GM19023 (cell line): ENCODE data around the gene ERP44.
"Not testable (repeated sequence)": the region's sequence is repeated elsewhere in the genome, so short reads cannot be mapped to it uniquely, and the experiment has no call there.

Experiments
- ATAC-seq: cut with Tn5 transposase; IDR thresholded peaks from one replicate; pipeline ENCODE4 v1.9.1; 2021; ENCODE audit warnings: mild to moderate bottlenecking, moderate library complexity; ENCODE audit not compliant: unreplicated experiment

Gene ERP44

DNA sequence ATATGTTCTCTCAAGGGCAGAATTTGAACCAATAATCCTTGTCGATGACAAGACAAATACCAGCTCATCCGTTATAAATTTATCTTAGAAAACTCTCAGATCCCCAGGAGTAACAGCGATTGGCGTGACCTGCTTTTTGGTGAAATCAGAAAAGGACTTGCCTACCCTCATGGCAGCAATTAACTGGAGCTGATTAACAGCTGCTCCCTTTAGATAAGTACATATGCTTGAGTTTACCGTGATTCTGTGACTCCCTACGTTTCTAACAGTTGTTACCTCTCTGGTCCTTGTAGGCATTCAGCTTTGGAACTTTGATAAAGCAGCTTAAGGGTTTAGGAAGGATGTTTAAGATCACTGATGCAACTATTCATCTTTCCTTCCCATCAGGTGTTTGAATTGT lies 2.8 kb upstream of the ERP44 start:
- ATAC-seq = no peak

DNA sequence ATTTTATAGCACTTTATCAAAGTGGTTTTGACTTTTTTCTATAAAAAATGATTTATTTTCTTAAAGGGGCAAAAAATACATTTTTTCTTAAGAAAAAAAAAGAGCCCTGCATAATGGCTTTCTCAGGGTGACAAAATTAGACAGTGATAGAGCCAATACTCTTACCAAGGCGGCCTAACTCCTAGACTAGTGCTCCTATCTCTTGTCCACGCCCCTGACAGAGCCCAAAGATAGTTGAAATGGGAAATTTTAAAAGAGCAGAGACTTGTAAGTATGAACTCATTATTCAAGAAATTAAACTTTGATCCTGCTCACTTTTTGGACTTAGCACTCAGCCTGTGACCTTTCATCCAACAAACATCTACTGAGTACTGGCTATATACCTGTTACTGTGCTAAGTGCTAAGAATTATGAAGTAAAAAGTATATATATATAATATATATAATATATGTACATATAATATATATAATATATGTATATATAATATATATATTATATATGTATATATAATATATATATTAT lies 1.4 kb upstream of the ERP44 start:
- ATAC-seq = no peak

DNA sequence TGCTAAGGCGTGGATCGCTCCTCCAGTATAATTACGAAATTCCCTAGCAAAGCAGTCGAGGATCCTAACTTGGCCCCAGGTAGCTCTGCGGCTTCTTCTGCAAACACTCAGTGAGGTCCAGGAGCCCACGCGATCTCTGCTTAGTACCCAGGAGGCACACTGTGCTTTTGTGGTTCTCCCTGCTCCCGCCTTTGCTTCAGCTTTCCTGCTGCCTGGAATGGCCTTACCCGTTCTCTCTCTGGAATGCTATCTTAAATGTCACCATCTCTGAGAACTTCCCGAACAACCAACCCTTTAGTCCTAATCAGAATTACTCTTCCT lies 882 bp upstream of the ERP44 start:
- no peak for ATAC-seq

DNA sequence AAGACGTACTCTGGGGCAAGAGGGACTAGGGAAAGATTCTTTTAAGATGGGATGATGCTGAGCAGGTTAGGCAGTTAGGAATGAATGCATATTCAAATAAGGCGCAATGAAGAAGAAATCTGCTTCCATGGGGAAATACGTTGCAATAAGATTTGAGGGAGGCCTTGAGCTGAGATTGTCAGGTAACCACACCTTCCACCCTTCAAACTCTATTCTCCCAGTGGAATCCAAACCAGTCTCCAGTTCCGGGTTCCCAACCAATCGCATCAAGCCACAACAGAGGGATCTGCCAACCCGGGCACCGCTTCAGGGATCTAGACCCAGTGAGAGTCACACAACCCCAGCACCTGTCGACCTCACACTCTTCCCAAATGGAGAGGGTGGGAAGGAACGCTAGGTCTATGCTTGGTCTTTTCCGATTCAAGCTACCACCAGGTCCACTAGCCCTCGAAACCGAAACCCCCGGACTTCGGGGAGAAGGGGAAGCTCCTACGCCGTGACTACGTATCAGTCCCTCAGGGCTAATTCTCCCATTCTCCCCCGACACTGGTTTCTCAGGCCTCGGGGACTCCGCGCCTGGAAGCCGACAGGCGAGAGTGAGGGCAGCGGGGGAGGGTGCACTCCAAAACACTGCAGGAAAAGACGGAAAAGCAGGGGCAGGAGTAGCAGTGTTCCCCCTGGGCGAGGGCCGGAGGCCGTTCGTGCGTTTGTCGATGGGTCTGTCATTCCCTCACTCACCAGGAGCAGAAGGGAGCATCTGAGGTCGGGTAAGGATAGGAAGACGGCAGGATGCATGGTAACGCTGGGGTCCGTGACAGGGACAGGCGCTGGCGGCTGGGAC lies 534 bp downstream of the ERP44 start:
- peak; percentile 13 for ATAC-seq

DNA sequence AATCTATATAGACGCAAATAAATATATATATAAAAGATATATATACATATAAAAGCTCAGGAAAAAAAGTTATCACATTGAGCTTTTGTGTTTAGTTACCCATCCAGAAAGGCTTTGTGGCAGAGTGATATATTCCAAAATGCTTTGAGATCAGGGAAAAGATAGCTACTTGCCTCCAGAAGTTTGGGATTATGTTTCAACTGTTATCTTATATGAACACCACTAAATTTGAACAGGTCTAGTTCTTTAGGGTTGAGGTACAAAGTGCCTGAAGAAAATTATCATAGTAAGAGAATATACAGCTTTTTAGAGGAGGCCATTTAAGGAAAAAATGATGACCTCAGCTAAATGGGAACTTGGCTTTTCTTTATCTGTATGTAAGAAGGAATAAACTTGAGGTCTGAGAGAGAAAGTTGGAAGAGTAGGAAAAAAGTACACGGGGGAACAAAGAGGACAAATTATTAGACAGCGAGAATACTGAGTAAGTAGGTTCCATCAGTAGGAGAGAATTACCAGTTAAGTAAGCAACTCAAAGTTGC lies 2.4 kb downstream of the ERP44 start:
- no peak for ATAC-seq

DNA sequence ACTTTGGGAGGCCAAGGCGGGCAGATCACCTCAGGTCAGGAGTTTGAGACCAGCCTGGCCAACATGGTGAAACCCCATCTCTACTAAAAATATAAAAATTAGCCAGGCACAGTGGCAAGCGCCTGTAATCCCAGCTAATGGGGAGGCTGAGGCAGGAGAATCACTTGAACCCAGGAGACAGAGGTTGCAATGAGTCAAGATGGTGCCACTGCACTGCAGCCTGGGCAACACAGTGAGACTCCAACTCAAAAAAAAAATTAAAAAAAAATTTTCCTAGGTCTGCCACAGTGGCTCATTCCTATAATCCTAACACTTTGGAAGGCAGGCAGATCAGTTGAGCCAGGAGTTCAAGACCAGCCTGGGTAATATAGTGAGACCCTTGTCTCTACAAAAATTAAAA lies 4.4 kb downstream of the ERP44 start:
- ATAC-seq = not testable (repeated sequence)

DNA sequence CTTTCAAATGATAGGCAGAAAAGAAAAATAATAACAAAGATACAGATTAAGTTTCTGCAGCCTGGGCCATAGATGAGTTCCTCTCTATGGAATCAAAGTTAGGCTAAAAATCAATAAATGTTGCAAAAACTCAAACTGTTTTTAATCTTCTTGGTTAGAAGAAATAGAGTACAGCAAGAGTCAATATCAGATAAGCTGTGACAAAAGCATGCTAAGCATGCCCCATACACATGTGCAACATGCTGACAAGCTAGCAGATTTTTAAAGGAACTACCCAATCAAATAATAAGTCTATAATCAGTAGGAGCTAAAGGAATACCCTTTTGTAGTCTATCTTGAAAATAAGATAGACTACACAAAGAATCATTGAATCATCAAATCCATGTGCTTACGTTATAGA lies 6.7 kb downstream of the ERP44 start:
- ATAC-seq = no peak

DNA sequence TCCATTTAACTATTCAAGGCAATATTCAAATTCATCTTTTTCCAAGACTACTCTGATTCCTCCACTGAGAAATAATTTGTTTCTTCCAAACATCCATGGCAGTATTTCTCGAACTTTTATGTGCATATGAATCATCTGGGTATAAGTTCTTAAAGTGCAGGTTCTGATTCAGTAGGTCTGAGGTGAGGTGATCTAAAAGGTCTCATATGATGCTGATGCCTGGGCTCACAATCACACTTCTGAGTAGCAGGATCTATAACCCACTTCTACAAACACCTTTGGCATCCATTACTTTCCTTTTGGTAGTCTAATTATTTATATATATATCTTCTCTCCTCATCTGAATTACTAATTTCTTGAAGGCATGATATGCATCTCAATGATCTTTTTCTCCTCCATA lies 7.2 kb downstream of the ERP44 start:
- ATAC-seq = no peak

DNA sequence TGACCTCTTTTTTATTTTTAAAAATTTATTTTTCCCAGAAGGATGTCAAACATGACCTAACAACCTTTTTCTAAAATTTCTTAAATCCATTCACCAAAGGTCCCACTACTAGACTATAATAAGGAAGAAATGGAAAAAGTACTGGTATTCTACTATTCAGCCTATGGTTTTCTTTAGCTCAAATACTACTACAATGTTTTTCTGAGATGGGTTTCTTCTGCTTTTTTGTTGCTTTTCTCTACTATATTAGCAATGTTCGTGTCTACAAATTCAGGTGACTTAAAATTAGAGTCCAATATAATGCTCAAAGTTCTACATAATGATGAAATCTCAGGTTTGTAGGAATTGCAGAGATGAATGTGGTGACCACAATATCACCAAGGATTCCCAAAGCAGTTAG lies 7.9 kb downstream of the ERP44 start:
- no peak for ATAC-seq

DNA sequence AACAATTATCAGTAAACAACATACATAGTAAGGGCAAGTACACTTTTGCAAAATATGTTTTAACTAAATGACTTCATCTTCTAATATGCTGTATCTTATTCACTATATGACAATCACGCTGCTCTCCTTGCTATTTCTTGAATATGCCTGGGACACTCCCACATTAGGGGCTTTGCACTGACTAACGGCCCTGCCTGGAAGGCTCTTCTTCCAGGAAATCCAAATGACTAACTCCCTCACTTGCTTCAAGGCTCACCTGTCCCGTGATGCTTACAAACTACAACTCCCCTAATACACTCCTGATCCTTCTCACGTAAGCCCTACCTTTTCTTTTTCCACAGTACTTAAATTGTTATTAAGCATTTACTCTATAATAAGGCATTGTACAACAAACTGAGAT lies 10.6 kb downstream of the ERP44 start:
- no peak for ATAC-seq

DNA sequence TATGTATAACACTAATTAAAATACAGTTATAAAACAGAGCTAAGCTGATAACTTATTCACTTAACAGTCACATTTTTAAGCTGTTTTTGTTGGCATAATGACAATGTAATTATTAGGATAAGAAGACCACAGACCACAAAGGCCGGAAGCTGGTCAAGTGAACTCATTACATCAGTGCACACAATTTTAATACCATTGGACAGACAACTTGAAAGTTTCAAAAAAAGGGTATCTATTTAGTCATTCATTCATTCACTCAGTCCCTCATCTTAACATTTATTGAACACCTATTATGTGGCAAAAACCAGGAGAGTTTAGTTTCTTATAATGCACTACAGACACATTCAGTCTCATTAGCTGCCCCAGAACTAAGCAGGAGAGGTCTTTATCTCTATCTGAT lies 11.6 kb downstream of the ERP44 start:
- ATAC-seq = no peak

DNA sequence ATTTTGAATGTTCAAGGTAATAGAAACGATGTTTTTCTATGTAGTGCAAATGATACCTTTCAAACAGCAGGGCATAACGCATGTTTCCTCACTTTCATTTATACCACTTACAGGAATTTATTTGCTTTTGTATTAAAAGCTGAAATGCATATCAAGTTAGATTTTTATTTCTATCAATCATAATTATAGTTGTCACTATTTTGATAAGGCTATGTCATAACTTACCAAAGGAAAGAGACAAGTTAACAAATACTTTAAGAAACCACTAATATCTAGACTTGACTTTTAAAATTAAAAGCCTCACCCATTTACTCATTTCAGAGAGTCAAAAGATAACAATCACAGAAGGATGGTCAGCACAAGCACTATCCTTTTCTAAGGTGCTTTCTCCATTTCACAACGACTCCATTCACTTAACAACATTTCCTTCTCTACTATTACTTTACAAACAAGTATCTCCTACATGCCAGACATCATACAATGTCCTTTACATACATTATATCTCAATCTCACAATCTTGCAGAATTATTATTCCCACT lies 12.6 kb downstream of the ERP44 start:
- no peak for ATAC-seq

DNA sequence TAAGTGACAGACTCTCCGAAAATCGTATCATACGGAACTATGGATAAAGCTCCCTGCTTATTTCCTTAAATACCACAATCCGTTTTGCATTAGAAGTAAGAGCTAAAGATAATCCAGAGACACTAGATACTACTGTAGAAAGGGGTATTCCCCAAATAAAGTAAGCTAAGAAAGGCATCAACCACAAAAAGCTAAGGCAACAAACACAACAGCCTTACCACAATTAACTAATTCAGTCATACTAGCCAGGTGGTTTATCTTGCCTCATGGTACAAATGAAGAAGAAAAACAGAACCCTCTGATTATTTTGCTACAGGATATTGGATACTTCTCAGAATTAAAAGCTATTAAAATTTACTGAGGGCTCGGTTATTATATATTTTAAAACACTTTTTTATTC lies 14.1 kb downstream of the ERP44 start:
- ATAC-seq = peak; percentile 79

DNA sequence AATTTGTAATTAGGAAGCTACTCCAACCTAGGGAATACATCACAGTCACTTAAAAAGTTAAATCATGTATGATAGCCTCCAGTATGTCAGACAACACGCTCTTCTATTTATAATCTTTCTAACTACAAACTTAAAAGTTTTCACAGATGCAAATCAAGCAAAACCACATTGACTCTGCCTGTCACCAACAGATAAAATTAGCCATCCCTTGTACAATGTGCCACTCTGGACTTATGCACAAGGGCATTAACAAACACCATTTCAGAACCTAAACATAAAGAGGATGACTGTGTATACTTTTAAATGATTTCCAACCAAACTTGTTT lies 14.7 kb downstream of the ERP44 start:
- ATAC-seq = peak; percentile 52

DNA sequence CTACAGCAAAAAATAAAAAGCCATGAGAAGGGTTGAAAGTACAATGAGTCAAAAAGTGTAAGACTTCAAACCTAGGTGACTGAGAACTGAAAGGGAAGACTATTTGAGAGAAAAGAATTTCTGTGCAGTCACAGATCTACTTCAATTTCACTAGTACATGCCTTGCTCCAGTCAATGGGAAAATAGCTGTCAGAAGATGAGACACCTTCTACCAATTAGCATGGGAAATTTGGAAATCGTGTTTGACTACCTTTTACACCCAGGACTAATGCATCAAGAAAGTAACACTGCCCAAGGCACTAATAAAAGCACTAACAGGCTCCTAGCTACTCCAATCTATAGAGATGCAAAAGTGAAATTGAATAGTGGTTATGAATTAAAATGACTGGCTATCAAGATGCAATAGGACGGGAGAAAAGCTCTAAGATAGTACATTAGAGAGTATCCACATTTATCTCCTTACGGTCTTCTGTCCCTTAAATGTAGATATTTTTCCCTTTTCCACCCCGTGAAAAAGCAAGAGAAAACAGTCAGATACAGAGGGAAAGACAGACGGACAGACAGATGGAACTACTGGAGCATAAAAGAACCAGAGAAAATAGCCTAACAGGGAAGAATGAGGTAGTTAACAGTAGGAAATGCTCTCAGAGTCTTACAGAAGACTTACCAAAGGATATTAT lies 15.2 kb downstream of the ERP44 start:
- ATAC-seq = peak; percentile 50

DNA sequence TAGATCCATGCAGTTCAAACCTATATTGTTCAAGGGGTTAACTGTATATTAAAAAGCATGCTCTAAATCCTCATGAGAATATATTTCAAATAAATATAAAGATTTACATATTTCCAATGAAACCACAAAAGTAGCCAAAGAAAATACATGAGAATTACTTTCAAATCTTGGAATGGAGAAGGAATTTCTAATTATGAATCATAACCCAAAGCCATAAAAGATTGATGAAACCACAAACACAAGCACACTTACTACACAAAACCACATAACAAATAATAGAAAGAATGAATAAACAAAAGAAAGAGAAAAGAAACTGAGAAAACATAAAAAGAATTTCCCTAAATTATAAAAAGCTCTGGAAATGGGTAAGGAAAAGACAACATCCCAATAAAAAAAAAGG lies 16.0 kb downstream of the ERP44 start:
- ATAC-seq = no peak

DNA sequence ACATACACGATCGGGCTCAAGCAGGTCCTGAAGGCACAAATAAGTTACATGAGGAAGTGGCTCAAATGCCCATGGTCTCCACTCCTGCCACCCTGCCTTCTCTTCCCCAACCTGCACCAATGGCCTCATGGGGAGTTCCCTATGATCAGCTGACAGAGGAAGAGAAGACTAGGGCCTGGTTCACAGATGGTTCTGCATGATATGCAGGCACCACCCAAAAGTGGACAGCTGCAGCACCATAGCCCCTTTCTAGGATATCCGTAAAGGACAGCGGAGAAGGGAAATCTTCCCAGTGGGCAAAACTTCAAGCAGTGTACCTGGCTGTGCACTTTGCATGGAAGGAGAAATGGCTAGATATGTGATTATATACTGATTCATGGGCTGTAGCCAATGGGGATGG lies 22.5 kb downstream of the ERP44 start:
- ATAC-seq = not testable (repeated sequence)

DNA sequence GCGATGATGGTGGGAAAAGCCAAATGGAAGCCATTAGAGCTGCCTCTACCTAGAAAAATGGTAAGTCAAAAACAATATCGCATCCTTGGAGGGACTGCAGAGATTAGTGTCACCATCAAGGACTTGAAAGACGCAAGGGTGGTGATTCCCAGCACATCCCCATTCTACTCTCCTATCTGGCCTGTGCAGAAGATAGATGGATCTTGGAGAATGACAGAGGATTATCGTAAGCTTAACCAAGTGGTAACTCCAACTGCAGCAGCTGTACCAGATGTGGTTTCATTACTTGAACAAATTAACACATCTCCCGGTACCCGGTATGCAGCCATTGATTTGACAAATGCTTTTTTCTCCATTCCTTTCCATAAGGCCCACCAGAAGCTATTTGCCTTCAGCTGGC lies 23.8 kb downstream of the ERP44 start:
- ATAC-seq = no peak

DNA sequence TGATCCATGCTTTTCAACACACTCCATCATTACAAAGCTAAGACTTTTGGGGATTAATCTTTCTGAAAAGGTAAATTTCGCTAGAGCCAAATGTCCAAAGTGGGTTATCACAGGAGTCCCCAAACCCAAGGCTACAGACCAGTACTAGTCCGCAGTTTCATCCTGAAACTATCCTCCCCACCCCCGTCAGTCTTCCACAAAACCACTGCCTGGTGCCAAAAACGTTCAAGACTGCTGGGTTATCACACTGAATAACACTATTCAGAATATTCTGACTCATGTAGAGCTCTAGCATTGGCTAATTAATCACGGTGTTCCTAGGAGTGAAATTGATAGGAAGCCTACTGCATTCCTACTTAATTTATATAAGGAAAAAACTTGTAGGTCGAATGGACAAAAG lies 24.7 kb downstream of the ERP44 start:
- no peak for ATAC-seq

DNA sequence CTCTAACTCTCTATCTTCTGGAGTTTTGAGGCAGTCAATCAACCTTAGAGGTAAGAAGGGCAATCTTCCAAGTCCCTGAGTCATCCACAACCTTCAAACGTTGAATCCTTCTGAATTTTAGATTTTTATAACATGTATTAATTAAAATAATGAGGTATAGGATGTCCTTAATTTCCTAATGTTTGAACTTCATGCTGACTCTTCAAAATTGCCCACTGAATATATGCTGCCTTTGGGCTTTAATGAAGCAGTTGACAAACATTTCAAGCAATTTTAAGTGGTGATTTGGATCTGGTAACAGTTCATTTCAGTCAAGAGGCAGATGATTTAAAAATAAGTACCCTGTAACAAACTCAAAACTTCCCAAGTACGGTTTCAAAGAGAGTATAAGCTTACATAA lies 26.0 kb downstream of the ERP44 start:
- no peak for ATAC-seq

DNA sequence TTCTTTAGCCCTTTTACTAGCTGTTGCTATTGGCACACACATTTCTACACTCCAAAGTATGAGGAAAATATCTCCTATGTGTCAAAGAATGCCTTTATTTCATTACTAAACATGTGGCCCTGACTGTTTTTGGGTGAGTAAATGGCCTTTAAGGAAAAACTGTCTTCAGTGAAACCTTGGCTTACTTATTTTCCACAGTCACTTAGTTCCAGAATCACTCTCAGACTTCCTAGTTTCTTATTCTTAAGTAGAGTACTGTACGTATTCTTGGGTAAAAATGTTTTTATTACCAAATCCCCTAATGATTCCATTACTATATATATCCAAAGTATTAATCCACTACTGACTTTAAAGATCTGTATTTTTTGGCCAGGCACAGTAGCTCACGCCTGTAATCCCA lies 27.5 kb downstream of the ERP44 start:
- ATAC-seq = no peak
